ENCODE measurements around the gene FRAS1. TPM values are rescaled to one million over a fixed set of nuclear protein-coding genes. Genes with fewer than 3 reads are reported as not detected.

FRAS1 gene
- total and polyA plus RNA-seq, 2 donors (not counting 1 experiment from before 2014, with no cell fraction given) = 0.30 to 0.66 TPM

GRCh38 chr4:78441756-78442155 is 384.6 kb downstream of the FRAS1 start:
- no peaks in the 10 kb centered on the region for H3K36me3 ChIP-seq (ENCODE audit: control insufficient read depth, insufficient read depth, low read length)
- H3K9me3 ChIP-seq (ENCODE audit: control insufficient read depth, insufficient read depth, low read depth, low read length) = no peaks in the 10 kb centered on the region
- H3K79me2 ChIP-seq (ENCODE audit: control insufficient read depth, insufficient read depth, low read length) = no peaks in the 10 kb centered on the region
- no peak for DNase-seq (ENCODE audit: low read depth in 2 of 2)
- H4K20me1 ChIP-seq (ENCODE audit: control insufficient read depth, extremely low read depth, insufficient read depth, low read length) = no peaks in the 10 kb centered on the region
- H3K27me3 ChIP-seq (ENCODE audit: control insufficient read depth, insufficient read depth, low read length) = no peaks in the 10 kb centered on the region
- H3K4me3 ChIP-seq (replicated peaks in 1 of 4; ENCODE audit: control extremely low read depth in 1 of 4, insufficient read depth in 1 of 4, low read depth in 3 of 4, low read length in 4 of 4) = no peak overlapping the region
- no peak overlapping the region for H2AFZ ChIP-seq (ENCODE audit: low read length)
- no peak for TF ChIP-seq EZH2 (IDR thresholded peaks at IDR 0.05; ENCODE audit: low read length, missing control alignments)
- no peak for TF ChIP-seq CTCF (conservative IDR thresholded peaks at IDR 0.05 in 1 of 2, IDR thresholded peaks at IDR 0.05 in 1 of 2; ENCODE audit: low read depth in 1 of 2, low read length in 2 of 2)
- H3K9ac ChIP-seq (ENCODE audit: insufficient read depth, low read length) = no peak overlapping the region
- no peak overlapping the region for H3K4me2 ChIP-seq (ENCODE audit: extremely low read depth, insufficient read depth, low read length)
- H3K4me1 ChIP-seq (ENCODE audit: control insufficient read depth, extremely low read depth, insufficient read depth, low read length) = no peaks in the 10 kb centered on the region
- H3K27ac ChIP-seq (ENCODE audit: insufficient read depth, low read length) = no peak overlapping the region

- no peak for DNase-seq (ENCODE audit: low read depth in 2 of 2)
- H3K4me2 ChIP-seq (ENCODE audit: extremely low read depth, insufficient read depth, low read length) = no peak overlapping the region
- H3K4me1 ChIP-seq (ENCODE audit: control insufficient read depth, extremely low read depth, insufficient read depth, low read length) = no peaks in the 10 kb centered on the region
- H3K79me2 ChIP-seq (ENCODE audit: control insufficient read depth, insufficient read depth, low read length) = no peaks in the 10 kb centered on the region
- H3K27ac ChIP-seq (ENCODE audit: insufficient read depth, low read length) = no peak overlapping the region
- no peak overlapping the region for H2AFZ ChIP-seq (ENCODE audit: low read length)
- H3K27me3 ChIP-seq (ENCODE audit: control insufficient read depth, insufficient read depth, low read length) = no peaks in the 10 kb centered on the region
- H3K4me3 ChIP-seq (replicated peaks in 1 of 4; ENCODE audit: control extremely low read depth in 1 of 4, insufficient read depth in 1 of 4, low read depth in 3 of 4, low read length in 4 of 4) = no peak overlapping the region
- no peaks in the 10 kb centered on the region for H3K9me3 ChIP-seq (ENCODE audit: control insufficient read depth, insufficient read depth, low read depth, low read length)
- no peak overlapping the region for H3K9ac ChIP-seq (ENCODE audit: insufficient read depth, low read length)
- TF ChIP-seq CTCF (conservative IDR thresholded peaks at IDR 0.05 in 1 of 2, IDR thresholded peaks at IDR 0.05 in 1 of 2; ENCODE audit: low read depth in 1 of 2, low read length in 2 of 2) = no peak
- TF ChIP-seq EZH2 (IDR thresholded peaks at IDR 0.05; ENCODE audit: low read length, missing control alignments) = no peak
- H4K20me1 ChIP-seq (ENCODE audit: control insufficient read depth, extremely low read depth, insufficient read depth, low read length) = no peaks in the 10 kb centered on the region
- no peaks in the 10 kb centered on the region for H3K36me3 ChIP-seq (ENCODE audit: control insufficient read depth, insufficient read depth, low read length)
Measured at GRCh38 chr4:78446619-78447018, 389.5 kb downstream of the FRAS1 start.

- Histone ChIP-seq H4K20me1 (ENCODE audit: control insufficient read depth, extremely low read depth, insufficient read depth, low read length) (no peaks in the 10 kb centered on the region), H3K36me3 (ENCODE audit: control insufficient read depth, insufficient read depth, low read length) (no peaks in the 10 kb centered on the region), H3K9me3 (ENCODE audit: control insufficient read depth, insufficient read depth, low read depth, low read length) (no peaks in the 10 kb centered on the region), H3K4me2 (ENCODE audit: extremely low read depth, insufficient read depth, low read length) (no peak overlapping the region), H3K79me2 (ENCODE audit: control insufficient read depth, insufficient read depth, low read length) (no peaks in the 10 kb centered on the region), H3K27ac (ENCODE audit: insufficient read depth, low read length) (no peak overlapping the region), H2AFZ (ENCODE audit: low read length) (no peak overlapping the region), H3K4me1 (ENCODE audit: control insufficient read depth, extremely low read depth, insufficient read depth, low read length) (no peaks in the 10 kb centered on the region), H3K27me3 (ENCODE audit: control insufficient read depth, insufficient read depth, low read length) (no peaks in the 10 kb centered on the region), H3K4me3 (replicated peaks in 1 of 4; ENCODE audit: control extremely low read depth in 1 of 4, insufficient read depth in 1 of 4, low read depth in 3 of 4, low read length in 4 of 4) (no peak overlapping the region), H3K9ac (ENCODE audit: insufficient read depth, low read length) (no peak overlapping the region)
- DNase-seq (ENCODE audit: low read depth in 2 of 2) = no peak
- TF ChIP-seq EZH2 (IDR thresholded peaks at IDR 0.05; ENCODE audit: low read length, missing control alignments) = no peak
- no peak for TF ChIP-seq CTCF (conservative IDR thresholded peaks at IDR 0.05 in 1 of 2, IDR thresholded peaks at IDR 0.05 in 1 of 2; ENCODE audit: low read depth in 1 of 2, low read length in 2 of 2)
Measured at GRCh38 chr4:78451407-78451806, 394.3 kb downstream of the FRAS1 start.

Measured in fibroblast of lung (primary cell).